ENCODE data around the gene SLC25A25.

Gene SLC25A25

DNA sequence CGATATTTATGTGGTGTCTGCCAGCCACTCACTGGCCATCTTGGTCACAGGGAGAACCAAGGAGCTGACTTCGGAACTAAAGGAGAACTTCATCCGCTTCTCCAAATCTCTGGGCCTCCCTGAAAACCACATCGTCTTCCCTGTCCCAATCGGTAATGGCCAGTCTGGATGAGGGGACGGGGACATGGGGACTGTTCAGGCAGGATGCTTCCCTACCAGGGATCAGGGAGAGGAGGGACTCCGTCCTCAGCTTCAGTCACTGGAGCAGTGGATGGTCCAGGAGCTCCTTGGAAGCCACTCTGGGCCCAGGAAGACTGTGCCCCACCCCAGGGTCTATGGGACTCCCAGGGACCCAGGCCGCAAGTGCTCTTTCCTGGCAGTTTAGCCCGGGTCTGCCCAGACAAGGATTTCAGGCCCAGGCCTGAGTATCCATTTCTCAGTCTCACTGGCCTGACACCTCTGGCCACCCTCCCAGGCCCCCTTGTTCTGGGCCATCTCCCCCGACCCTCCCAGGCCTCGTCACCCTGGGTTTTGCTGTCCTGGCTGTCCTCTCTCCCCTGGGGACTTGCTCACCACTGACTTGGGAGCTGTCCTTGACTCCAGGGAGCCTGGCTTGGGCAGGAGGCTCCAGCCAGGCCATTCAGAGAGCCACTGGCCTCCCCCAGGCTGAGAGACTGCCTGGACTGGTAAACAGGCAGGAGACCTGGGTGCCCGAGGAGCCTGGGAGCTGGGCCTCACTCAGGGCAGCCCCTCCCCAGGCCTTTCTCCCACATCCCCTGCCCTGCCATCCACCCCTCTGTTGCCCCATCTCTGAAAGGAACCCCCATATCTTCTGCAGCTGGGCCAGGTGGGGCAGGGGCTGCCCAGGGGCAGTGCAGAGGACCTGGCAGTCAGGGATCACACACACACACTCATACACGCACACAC is 84.4 kb downstream of the SLC25A25 start:
- no peak overlapping the region for H2AFZ ChIP-seq (ENCODE audit: low read depth, low read length)
- H3K36me3 ChIP-seq (ENCODE audit: insufficient read depth, low read length), result no peaks in the 10 kb centered on the region
- no peak overlapping the region for H3K4me3 ChIP-seq (ENCODE audit: low read length)
- H3K9me3 ChIP-seq (ENCODE audit: low read length), result no peaks in the 10 kb centered on the region
- H3K4me1 ChIP-seq (ENCODE audit: insufficient read depth, low read length), result no peaks in the 10 kb centered on the region
- peaks cover 3% of the 10 kb centered on the region for H3K27me3 ChIP-seq (ENCODE audit: insufficient read depth, low read length)

DNA sequence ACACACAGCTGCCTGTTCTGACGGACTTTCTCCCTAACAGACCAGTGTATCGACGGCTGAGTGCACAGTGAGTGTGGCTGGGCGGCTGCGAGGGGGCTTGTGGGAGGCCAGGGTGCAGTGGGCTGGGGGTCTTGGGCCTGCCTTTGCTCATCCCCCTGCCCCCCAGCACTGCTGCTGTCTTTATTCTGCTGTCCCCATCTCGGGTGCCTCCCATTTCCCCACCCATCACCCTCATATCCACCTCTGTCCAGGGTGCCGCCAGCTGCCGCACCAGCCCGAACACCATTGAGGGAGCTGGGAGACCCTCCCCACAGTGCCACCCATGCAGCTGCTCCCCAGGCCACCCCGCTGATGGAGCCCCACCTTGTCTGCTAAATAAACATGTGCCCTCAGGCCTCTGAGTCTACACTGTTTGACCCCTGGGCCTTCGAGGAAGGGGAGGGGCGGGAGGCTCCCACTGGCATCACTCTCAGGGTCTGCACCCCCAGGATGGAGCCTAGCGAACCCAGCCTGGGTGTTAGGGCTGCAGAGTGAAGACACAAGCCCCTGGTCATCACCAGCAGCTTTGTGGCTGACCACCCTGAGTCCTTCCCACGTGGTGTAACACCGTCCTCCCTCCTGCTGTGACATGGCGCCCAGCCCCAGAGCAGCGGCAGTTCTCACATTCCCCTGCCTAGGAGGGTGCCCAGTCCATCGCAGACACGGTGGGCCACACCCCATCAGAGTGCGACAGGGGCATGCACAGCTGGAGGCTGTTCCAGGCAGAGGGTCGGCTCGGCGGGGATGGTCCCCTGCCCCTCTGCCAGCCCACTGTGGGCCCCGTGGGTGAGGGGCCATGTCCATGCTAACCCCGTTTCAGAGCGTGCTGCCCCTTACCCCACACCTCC is 85.3 kb downstream of the SLC25A25 start:
- Histone ChIP-seq H3K27me3 (ENCODE audit: insufficient read depth, low read length) (peaks cover 3% of the 10 kb centered on the region), H2AFZ (ENCODE audit: low read depth, low read length) (no peak overlapping the region), H3K4me3 (ENCODE audit: low read length) (no peak overlapping the region), H3K9me3 (ENCODE audit: low read length) (no peaks in the 10 kb centered on the region), H3K4me1 (ENCODE audit: insufficient read depth, low read length) (no peaks in the 10 kb centered on the region), H3K36me3 (ENCODE audit: insufficient read depth, low read length) (no peaks in the 10 kb centered on the region)

DNA sequence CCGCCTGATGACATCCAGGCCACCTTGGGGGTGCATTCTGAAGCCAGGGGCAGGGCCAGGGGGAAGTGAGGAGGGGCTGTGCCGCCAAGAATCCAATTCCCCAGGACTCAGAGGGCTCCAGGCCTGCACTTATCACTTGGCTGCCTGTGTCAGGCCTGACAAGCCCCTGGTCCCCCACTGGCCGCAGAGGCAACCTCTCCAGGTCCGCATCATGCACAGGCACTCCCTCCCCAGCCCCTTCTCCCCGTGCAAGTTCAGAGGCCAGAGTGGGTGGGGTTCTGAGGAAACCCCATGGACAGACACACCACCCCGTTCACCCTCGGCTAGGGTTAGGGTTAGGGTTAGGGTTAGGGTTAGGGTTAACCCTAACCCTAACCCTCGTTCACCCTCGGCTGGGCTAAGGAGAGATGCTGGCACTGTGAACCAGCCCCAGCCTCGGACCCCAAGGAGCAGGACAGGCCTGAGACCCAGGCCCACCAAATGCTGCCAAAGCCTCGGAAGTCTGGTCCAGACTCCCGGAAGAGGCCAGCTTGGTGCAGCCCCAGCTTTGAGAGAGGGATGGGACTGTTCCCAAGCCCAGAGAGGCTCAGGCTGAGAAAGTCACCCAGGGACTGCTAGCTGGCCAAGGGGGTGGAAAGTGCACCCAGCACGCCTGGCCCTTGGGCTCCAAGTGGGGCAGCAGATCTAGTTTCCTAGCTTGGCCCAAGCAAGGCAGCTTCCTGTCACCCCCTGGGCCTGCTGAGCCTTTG is 86.1 kb downstream of the SLC25A25 start:
- Histone ChIP-seq H2AFZ (ENCODE audit: low read depth, low read length) (no peak overlapping the region), H3K36me3 (ENCODE audit: insufficient read depth, low read length) (no peaks in the 10 kb centered on the region), H3K4me1 (ENCODE audit: insufficient read depth, low read length) (no peaks in the 10 kb centered on the region), H3K4me3 (ENCODE audit: low read length) (no peak overlapping the region), H3K27me3 (ENCODE audit: insufficient read depth, low read length) (peaks cover 3% of the 10 kb centered on the region), H3K9me3 (ENCODE audit: low read length) (no peaks in the 10 kb centered on the region)

- H3K9me3 ChIP-seq (ENCODE audit: low read length), result no peaks in the 10 kb centered on the region
- H2AFZ ChIP-seq (ENCODE audit: low read depth, low read length), result no peak overlapping the region
- H3K4me3 ChIP-seq (ENCODE audit: low read length), result no peak overlapping the region
- peaks cover 3% of the 10 kb centered on the region for H3K27me3 ChIP-seq (ENCODE audit: insufficient read depth, low read length)
- H3K4me1 ChIP-seq (ENCODE audit: insufficient read depth, low read length), result peaks cover 5% of the 10 kb centered on the region
- H3K36me3 ChIP-seq (ENCODE audit: insufficient read depth, low read length), result no peaks in the 10 kb centered on the region
Observed at GRCh38 chr9:128155736-128156500, 87.9 kb downstream of the SLC25A25 start.

Measured in neuron (in vitro differentiated cells).